ENCODE measurements around the gene WIF1. TPM values are rescaled to one million over a fixed set of nuclear protein-coding genes. Genes with fewer than 3 reads are reported as not detected.

WIF1 gene
- total RNA-seq, 1 experiment from 2014 or later = not detected

DNA sequence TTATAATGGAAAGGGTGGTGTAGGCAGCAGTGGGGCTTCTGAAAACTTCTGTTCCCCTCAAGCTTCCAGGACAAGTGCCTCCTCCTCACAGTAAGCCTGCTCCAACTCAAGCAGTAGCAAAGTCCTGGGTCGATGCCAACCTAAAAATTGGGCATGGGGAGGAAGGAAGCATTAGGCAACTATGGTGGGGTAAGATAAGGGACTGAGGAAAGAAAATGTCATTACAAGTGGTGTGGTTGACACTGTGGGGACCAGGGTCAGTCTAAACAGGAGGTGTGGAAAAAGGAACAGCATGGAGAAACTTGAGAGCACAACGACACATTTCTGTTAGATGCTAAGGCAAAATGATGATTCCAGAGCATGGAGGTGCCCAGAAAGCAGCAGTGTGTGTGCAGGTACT, 34.9 kb downstream of the WIF1 start:
- H3K27ac Mint-ChIP-seq (ENCODE audit: unreplicated experiment) = no peak overlapping the region
- no peaks in the 10 kb centered on the region for H3K4me1 Mint-ChIP-seq (ENCODE audit: low read depth, unreplicated experiment)
- intact Hi-C loops (cut with micrococcal nuclease; ENCODE audit: unreplicated experiment) = no loop called here
- H3K27me3 Mint-ChIP-seq (ENCODE audit: unreplicated experiment) = peaks cover 31% of the 10 kb centered on the region
- DNase-seq = no peak
- no TSS peak for BruUV-seq (replicated peaks)
- H3K36me3 Mint-ChIP-seq (ENCODE audit: insufficient read depth, unreplicated experiment) = no peaks in the 10 kb centered on the region
- no peaks in the 10 kb centered on the region for H3K9me3 Mint-ChIP-seq (ENCODE audit: low read depth, unreplicated experiment)
- no peak overlapping the region for H3K4me3 Mint-ChIP-seq (ENCODE audit: low read depth, unreplicated experiment)
- TF ChIP-seq, protein P1, sequence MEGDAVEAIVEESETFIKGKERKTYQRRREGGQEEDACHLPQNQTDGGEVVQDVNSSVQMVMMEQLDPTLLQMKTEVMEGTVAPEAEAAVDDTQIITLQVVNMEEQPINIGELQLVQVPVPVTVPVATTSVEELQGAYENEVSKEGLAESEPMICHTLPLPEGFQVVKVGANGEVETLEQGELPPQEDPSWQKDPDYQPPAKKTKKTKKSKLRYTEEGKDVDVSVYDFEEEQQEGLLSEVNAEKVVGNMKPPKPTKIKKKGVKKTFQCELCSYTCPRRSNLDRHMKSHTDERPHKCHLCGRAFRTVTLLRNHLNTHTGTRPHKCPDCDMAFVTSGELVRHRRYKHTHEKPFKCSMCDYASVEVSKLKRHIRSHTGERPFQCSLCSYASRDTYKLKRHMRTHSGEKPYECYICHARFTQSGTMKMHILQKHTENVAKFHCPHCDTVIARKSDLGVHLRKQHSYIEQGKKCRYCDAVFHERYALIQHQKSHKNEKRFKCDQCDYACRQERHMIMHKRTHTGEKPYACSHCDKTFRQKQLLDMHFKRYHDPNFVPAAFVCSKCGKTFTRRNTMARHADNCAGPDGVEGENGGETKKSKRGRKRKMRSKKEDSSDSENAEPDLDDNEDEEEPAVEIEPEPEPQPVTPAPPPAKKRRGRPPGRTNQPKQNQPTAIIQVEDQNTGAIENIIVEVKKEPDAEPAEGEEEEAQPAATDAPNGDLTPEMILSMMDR (IDR thresholded peaks at IDR 0.05; ENCODE audit: unreplicated experiment) = no peak
- CTCF ChIA-PET = interaction anchor here (0.6 to 0.7 kb wide), 2 partner anchors 89 to 289 kb away, joined by 3 to 10 read pairs; no protein-coding TSS in a partner anchor

DNA sequence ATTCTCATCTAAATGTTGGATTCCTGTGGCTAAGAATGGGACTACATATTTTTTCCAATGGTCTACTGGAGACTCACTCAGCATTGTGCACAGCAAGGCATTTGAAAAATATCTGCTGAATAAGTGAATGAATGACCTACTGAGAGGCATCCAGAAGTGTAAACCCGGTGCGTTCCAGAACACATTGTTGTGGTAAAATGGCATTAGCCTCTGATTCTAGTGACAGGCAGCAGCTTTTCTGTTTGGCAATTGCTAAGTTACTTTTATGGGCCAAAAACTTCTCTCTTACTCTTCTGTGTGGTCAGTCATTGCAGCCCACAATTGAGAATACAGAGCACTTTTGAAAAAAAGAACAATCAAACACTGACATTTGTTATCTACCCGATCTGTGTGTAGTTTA, 36.5 kb downstream of the WIF1 start:
- intact Hi-C loops (cut with micrococcal nuclease; ENCODE audit: unreplicated experiment) = no loop called here
- Mint-ChIP-seq H3K4me3 (ENCODE audit: low read depth, unreplicated experiment) (no peak overlapping the region), H3K36me3 (ENCODE audit: insufficient read depth, unreplicated experiment) (no peaks in the 10 kb centered on the region), H3K9me3 (ENCODE audit: low read depth, unreplicated experiment) (no peaks in the 10 kb centered on the region), H3K27ac (ENCODE audit: unreplicated experiment) (no peak overlapping the region), H3K4me1 (ENCODE audit: low read depth, unreplicated experiment) (no peaks in the 10 kb centered on the region), H3K27me3 (ENCODE audit: unreplicated experiment) (peaks cover 31% of the 10 kb centered on the region)
- CTCF ChIA-PET = no interaction called here
- TF ChIP-seq, protein P1 (IDR thresholded peaks at IDR 0.05; ENCODE audit: unreplicated experiment) = no peak
- DNase-seq = no peak
- no TSS peak for BruUV-seq (replicated peaks)

DNA sequence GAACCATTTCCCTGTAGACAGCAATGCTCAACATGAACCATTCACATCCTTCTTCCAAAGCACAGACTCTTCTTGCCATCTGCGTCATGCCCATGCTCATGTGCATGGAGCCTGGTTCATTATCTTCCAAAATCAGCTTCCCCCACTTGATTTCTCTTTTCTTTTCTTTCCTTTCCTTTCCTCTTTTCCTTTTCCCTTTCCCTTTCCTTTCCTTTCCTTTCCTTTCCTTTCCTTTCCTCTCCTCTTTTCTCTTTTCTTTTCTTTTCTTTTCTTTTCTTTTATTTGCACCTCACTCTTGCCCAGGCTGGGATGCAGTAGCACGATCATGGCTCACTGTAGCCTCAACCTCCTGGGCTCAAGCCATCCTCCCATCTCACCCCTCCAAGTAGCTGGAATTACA, 37.5 kb downstream of the WIF1 start:
- no peak for DNase-seq
- H3K27me3 Mint-ChIP-seq (ENCODE audit: unreplicated experiment) = peaks cover 31% of the 10 kb centered on the region
- intact Hi-C loops (cut with micrococcal nuclease; ENCODE audit: unreplicated experiment) = no loop called here
- H3K36me3 Mint-ChIP-seq (ENCODE audit: insufficient read depth, unreplicated experiment) = no peaks in the 10 kb centered on the region
- no peaks in the 10 kb centered on the region for H3K9me3 Mint-ChIP-seq (ENCODE audit: low read depth, unreplicated experiment)
- BruUV-seq (replicated peaks) = no TSS peak
- no peaks in the 10 kb centered on the region for H3K4me1 Mint-ChIP-seq (ENCODE audit: low read depth, unreplicated experiment)
- no peak overlapping the region for H3K4me3 Mint-ChIP-seq (ENCODE audit: low read depth, unreplicated experiment)
- CTCF ChIA-PET = interaction anchor here (0.6 kb wide), 1 partner anchor 173 kb away, joined by 5 read pairs; no protein-coding TSS in a partner anchor
- TF ChIP-seq, protein P1 (IDR thresholded peaks at IDR 0.05; ENCODE audit: unreplicated experiment) = no peak
- no peak overlapping the region for H3K27ac Mint-ChIP-seq (ENCODE audit: unreplicated experiment)

DNA sequence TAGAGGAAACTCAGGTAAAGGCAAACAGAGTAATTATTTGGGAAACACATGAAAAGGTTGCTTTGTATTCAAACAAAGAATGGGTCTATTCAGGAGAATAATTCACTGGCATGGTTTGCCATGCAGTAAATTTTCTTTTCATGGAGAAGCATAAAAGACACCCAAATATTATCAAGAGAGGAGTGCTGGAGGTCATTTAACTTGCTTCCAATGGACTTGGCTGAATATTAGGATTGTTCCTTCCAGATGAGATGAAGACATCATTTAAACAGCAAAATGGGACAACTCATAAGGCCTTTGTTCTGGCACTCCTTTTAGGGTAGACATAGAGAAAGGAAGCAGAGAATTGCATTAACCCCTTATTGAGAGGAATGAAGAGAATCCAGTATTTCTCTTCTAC, 38.7 kb downstream of the WIF1 start:
- no TSS peak for BruUV-seq (replicated peaks)
- no peak overlapping the region for H3K4me3 Mint-ChIP-seq (ENCODE audit: low read depth, unreplicated experiment)
- no peaks in the 10 kb centered on the region for H3K4me1 Mint-ChIP-seq (ENCODE audit: low read depth, unreplicated experiment)
- H3K27me3 Mint-ChIP-seq (ENCODE audit: unreplicated experiment) = peaks cover 31% of the 10 kb centered on the region
- CTCF ChIA-PET = no interaction called here
- DNase-seq = no peak
- intact Hi-C loops (cut with micrococcal nuclease; ENCODE audit: unreplicated experiment) = no loop called here
- H3K27ac Mint-ChIP-seq (ENCODE audit: unreplicated experiment) = no peak overlapping the region
- H3K9me3 Mint-ChIP-seq (ENCODE audit: low read depth, unreplicated experiment) = no peaks in the 10 kb centered on the region
- TF ChIP-seq, protein P1 (IDR thresholded peaks at IDR 0.05; ENCODE audit: unreplicated experiment) = no peak
- H3K36me3 Mint-ChIP-seq (ENCODE audit: insufficient read depth, unreplicated experiment) = no peaks in the 10 kb centered on the region
